GM18858 (cell line): ENCODE data around the gene PDP2.

Experiments used
- ATAC-seq: cut with Tn5 transposase; IDR thresholded peaks from one replicate; pipeline ENCODE4 v1.9.1; 2021; ENCODE audit not compliant: unreplicated experiment

PDP2 gene, protein sequence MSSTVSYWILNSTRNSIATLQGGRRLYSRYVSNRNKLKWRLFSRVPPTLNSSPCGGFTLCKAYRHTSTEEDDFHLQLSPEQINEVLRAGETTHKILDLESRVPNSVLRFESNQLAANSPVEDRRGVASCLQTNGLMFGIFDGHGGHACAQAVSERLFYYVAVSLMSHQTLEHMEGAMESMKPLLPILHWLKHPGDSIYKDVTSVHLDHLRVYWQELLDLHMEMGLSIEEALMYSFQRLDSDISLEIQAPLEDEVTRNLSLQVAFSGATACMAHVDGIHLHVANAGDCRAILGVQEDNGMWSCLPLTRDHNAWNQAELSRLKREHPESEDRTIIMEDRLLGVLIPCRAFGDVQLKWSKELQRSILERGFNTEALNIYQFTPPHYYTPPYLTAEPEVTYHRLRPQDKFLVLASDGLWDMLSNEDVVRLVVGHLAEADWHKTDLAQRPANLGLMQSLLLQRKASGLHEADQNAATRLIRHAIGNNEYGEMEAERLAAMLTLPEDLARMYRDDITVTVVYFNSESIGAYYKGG

DNA sequence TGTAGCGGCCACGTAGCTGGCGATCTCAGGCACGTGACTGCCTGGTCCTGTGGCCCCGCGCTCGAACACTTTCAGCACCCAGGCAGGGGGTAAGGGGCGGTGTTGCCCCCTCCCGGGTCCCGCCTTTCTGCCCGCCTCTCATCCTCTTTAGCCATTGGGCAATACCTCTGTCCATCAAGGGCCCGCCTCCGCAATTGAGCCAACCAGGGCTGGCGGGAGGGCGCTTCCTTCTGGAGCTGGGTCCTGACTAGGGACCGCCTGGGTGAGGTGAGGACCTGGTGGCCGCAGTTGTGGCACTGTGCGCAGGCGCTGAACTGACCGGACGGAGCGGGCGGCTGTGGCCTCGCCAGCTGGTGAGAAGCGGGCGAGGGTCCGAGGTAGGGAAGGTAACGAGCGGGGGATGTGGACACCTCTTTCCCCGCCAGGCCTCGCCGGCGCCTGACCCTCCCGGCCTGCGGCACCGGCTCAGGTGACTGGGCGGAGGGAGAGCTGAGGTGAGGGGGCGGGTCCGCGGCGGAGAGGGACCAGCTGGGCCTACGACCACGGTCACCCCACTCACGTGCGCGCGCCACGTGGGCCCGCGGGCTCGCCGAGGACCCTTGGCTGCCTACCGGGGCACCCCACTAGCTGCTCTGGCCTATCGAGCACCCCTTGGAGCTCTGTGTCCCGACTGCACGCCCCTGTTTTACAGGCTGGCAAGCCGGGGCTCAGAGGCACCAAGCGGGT lies at the start of gene PDP2:
PDP2 (plus strand) TSS at position 228 of the 726 bp plus-strand sequence. CDS start 3,770 bp downstream, outside the sequence.
- ATAC-seq: peak; percentile 86

DNA sequence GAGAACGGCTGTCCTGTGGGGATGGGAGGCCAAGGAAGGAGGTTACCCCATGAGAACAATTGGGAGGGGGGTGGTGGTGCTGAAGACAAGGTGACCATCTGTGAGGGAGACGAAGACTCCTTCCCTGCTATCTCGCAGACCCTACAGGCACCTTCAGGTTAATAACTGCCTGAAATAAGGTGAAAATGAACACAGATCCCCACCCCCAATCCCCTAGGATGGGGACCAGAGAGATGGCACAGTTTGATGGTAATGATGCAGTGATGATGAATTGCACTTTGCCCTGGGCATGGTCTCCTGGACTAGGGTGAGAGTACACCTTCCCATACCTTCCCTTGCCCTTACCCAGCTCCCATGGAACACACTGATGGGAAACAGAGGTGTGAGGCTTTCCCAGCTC lies 48.1 kb upstream of the PDP2 start:
- ATAC-seq: no peak

DNA sequence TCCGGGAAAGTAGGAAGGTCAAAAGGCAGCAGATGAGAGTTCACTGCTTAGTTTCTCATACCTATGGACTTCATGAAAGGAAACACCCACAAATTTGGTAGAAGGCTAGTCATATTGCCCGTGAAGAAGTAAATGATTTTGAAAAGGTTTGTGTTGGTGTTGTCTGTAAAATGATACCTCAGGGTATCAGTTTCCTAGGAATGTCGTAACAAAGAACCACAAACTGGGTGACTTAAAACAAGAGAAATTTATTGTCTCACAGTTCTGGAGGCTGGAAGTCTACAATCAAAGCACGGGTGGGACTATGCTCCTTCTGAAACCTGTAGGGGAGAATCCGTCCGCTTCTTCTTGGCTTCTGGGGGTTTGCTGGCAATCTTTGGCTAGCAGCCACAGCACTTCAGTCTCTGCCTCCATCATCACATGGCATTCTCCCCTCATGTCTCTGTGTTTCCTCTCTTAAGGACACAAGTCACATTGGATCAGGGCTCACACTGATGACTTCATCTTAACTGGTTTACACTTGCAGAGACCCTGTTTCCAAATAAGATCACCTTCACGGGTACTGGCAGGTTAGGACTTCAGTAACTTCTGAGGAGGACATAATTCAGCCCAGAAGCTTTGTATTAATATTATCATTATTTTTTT lies 47.5 kb upstream of the PDP2 start:
- ATAC-seq: no peak

DNA sequence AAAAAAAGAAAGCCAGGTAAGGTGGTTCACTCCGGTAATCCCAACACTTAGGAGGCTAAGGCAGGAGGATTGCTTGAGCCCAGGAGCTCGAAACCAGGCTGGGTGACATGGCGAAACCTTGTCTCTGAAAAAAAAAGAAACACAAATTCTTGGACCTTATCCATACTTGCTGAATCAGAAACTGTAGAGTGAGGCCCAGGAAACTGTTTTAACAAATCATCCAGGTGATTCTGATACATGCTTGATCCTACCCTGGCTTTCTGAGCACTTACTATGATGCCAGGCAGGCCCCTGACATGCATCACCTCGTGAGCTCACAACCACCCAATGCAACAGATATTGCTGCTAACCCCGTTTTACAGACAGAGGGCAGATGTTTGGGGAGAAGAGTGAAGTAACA lies 45.6 kb upstream of the PDP2 start:
- no peak for ATAC-seq

DNA sequence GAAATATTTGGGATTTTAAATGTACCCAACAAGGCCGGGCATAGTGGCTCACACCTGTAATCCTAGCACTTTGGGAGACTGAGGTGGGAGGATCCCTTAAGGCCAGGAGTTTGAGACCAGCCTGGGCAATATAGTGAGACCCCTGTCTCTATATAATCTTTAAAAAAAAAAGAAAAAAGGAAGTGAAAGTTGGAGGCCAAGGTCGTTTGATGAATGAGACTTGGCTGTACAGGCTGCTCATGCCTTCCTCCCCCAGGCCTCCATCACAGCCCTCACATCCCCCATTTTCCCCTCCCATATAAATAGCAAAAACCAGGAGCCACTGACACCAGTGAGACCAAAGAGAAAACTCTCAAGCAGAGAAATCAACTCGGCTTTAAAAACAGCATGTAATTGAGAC lies 39.4 kb upstream of the PDP2 start:
- no peak for ATAC-seq

DNA sequence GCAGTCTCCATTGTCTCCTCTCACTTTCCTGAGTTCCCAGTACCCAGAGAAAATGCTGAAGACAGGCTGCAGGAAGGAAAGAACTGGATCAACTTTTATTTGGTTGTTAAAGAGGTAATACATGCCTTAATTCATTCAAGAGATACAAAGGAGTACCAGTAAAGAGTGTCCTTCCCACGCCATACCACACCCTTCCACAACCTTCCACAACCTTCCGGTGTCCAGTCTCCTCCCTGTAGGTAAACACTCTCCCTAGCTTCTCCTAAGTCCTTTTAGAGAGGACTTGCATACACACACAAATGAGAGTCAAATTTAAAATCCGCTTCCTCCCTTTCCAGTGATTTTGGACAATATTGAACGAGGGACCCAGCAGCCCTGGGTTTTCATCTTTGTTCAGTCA lies 38.9 kb upstream of the PDP2 start:
- ATAC-seq: no peak

DNA sequence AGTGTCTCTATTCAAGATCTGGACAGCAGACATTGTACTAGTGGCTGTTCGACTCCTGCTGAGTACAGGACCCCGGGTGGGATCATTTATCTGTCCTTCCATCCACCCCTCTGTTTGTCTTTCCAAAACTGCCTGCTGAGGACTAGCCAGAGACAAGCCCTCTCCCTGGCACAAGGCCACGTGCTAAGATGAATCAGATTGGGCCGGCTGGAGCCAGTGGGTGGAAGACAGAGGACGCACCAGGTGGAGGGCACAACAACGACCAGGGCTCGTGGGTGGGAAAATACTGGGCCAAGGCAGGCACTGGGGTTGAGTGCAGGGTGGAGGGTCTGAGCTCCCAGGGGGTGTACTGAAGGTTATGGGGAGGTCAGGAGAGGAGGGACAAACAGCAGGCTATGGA lies 37.5 kb upstream of the PDP2 start:
- ATAC-seq: no peak

DNA sequence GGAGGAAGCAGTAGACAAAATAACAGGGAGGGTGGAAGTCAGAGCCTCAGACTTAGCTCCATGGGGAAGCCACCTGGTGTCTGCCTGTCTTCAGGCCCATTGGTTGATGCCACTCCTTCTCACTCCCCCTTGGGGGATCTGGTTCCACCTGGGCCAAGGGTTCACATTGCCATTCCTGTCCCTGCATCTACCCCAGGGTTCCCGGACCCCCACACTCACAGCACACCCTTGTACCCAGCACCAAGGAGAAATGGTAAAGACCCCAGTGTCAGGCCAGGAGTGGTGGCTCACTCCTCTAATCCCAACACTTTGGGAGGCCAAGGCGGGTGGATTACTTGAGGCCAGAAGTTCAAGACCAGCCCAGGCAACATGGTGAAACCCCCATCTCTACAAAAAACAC lies 37.1 kb upstream of the PDP2 start:
- ATAC-seq: no peak

DNA sequence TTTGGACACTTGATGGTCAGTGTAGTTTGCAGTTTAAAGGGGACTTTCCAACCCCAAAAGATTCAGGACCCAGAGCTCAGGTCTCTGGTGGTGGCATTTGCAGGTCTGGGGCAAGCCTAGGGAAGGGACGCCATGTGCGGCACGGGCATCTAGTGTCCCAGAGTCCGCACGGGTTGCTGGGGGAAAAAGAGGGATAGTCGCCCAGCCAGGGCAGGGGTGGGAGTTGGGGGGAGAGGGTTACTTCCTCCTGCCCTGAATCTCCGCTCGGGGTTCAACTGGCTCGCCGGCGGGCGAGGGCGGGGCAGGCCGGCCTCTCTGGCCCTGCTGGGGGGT lies 36.3 kb upstream of the PDP2 start:
- ATAC-seq: no peak

DNA sequence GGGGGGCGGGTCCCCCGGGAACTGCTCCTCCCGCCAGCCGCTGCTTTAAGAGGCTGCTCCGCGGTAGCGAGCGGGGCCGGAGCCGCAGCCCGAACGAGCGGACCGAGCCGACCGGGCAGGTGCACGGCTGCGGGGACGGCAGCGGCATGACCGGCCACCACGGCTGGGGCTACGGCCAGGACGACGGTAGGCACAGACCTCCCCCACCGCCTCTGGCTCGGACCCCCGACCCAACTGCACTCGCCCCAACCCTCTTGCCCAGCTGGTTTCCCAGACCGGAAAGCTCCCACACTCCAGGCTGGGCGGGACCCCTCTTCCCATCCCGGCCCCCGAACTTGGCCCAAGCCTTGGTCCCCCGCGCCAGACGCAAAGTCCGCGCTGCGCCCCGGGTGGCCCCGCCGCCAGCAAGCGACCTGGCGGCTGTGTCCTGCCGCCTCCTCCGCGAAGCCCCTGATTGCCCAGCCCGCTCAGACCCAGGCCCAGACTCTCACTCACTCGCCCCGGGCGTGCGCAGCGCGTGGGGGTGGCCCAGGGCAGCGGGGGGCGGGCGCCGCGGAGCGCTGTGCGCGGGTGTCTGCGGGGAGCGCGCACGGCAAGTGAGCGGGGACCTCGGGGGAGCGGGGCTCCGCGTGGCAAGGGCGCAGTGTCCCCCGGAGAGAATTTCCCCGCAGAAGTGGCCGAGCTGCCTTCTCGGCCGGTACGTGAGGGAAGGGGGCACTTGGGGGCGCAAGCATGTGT lies 35.8 kb upstream of the PDP2 start, which contains the start of gene CA7:
CA7 (plus strand) TSS at position 73 of the 738 bp plus-strand sequence; CDS start at position 147, 74 bp downstream.
- no peak for ATAC-seq

DNA sequence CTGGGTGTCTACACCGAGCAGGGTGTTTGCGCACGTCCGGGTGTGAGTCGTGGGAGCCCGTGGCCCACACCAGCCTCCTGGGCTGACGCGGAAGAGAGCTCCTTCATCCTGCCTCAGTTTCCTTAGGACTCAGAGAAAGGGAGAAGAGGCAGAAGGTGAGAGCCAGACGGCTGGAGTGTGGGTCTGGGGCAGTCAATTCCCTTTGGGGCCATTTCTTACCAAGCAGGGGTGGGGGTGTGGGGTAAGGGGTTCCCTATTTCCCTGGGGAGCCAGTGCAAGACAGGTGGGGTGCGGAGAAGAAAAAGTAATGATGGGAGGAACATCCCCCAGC lies 35.3 kb upstream of the PDP2 start:
- no peak for ATAC-seq

DNA sequence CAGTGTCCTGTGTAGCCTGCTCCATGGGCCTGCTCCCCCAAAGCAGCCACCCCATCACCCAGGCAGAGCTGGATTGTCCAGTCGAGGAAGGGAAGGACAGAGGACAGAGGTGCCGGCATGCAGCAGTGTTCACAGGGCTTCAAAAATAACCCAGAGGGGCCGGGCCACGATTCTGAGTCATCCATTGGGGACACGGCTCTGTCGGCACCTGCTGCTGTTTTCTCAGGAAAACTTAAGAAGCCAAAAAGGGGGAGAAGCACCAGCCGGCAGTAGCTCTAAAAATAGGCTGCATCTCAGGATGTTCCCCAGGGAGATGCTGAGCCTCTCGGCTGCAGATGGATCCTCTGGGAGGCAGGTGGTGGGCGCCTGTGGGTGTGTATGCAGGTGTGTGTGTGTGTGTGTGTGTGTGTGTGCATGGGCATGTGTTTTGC lies 34.5 kb upstream of the PDP2 start:
- ATAC-seq: no peak

DNA sequence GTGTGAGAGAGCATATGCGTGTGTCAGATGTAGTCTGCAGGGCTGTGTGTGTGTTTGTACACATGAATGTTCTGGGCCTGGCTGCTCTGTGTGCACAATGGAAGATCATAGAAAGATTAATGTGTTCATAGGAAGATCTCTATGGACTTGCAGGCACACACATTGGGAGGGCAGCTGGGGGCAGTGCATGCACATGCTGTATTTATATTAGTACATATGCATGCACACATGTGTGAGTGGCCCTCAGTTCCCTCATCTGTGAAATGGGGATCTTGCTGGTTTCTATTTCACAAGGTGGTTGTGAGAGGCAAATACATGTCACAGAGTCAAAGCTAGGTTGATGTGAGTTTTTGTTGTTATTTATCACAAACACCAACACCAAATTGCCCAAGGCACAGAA lies 34.0 kb upstream of the PDP2 start:
- ATAC-seq: no peak

DNA sequence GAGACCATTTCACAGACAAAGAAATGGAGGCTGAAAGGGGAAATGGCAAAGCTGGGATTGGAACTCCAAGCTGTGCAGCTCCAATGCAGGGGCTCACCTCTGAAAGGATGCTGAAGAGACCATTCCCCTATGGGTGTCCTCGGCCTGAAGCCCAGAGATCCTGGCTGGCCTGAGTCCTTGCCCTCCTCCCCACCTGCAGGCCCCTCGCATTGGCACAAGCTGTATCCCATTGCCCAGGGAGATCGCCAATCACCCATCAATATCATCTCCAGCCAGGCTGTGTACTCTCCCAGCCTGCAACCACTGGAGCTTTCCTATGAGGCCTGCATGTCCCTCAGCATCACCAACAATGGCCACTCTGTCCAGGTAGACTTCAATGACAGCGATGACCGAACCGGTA lies 33.5 kb upstream of the PDP2 start:
- no peak for ATAC-seq

DNA sequence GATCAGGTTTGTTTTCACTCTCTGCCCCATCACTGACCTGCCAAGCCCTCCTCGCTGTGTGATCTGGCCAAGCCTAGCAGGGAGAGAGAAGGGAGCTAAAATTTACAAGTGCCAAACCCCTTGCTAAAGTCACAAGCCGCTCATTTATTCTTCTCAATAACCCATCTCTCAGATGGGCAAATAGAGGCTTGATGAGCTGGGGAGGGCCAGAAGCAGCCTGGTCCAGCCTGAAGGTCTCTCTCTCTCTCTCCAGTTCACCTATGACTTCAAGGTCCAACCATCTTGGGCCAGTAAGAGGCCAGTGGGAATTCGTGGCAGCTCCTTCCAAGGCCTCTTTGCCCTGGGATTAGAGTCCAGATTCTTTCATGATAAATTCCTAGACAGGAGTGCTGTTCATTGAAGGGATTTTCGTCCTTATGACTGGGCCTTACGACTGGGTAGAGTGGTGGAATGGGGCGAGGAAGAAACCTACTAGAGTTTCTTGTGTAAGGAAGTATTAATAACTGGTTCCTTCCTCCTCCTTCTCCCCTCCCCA lies 32.7 kb upstream of the PDP2 start:
- ATAC-seq: no peak

DNA sequence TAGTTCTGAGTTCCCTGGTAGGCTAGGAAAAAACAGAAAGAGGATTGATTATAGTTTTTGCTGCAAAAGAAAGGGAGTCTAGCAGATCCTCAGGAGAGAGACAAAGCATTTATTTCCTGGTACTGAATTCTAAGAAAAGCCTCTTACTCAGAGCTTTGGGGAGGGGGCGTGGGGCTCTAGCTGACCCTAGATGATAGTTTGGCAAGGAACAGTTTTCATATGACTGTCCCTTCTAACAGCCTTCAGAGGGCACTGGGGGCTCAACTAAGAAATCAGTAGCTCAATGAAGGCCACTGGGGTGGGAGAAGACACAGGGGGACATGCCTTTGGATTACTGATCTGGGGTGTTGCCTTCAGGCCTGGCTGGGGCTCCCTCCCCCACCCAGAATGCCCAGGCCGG lies 32.1 kb upstream of the PDP2 start:
- no peak for ATAC-seq

DNA sequence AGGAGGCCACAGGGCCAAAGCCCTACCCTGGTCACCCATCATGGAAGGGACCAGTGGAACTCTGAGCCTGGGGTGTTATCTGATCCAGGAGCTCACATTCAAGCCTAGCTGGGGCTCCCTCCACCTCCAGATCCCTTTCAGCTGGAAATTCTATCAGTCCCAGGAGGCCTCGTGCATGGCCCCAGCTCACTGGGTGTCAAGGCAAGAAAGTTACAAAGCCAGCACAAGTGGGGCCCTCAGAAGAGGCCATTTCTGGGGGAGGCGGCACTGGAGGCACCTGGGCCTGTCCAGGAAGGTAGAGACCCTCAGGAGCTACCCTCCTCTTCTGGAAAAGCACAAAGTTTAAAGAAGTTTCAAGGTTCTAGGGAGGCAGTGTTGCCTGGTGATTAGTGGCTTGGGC lies 31.3 kb upstream of the PDP2 start:
- ATAC-seq: no peak

DNA sequence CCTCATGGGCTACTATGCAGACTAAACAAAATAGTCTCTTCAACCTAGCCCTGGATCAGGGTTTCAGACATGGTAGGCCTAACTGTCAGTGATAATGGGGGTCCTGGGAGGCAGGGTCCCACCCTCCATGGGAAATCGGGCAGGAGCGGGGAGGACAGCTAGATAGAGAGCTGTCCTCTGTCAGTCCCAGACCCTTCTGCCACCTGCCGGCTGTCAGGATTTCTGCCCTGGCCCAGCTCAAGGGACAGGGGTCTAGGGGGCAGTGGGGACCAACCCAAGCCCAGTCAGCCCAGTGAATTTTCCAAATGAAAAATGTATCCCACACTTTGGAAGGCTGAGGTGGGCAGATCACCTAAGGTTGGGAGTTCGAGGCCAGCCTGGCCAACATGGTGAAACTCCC lies 30.8 kb upstream of the PDP2 start:
- ATAC-seq: no peak

DNA sequence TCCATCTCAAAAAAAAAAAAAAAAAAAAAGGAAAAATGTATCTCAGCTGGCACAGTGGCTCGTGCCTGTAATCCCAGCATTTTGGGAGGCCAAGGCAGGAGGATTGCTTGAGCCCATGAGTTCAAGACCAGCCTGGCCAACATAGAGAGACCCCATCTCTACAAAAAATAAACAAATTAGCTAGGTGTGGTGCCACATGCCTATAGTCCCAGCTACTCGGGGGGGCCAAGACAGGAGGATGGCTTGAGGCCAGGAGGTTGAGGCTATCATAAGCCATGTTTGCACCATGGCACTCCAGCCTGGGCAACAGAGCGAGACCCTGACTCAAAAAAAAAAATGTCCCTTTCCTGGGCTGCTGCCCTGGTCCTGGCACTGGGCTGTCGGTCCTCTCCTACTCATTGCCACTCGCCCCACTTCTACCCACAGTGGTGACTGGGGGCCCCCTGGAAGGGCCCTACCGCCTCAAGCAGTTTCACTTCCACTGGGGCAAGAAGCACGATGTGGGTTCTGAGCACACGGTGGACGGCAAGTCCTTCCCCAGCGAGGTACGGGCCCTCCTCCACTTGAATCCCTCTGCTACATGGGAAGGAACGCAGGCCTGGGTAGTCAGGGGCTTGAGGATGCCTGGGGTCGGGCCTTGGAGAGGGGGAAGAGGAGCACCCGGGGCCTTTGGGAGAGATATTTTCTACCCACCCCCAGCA lies 30.1 kb upstream of the PDP2 start:
- ATAC-seq: no peak
